Sigmoid colon (tissue), 3 donors: ENCODE results near the gene C16orf87.

Experiments used
- CTCF ChIP-seq, 4 experiments: fragments of 450-650 bp in 3 of 4; fragments of 200-600 bp in 1 of 4; IDR thresholded peaks; one replicate each; pipeline ENCODE4 v1.5.1; 2016 to 2019; ENCODE audit warnings: antibody characterized with exemption in 4 of 4, mild to moderate bottlenecking in 3 of 4, moderate library complexity in 2 of 4
- POLR2A ChIP-seq, 2 donors: fragments of 450-650 bp; IDR thresholded peaks; one replicate each; pipeline ENCODE4 v1.6.1; 2016; ENCODE audit warnings: antibody characterized with exemption in 2 of 2, mild to moderate bottlenecking in 2 of 2, moderate library complexity in 2 of 2

GRCh38 chr16:46857368-46857945 is 26.5 kb upstream of the C16orf87 start:
- TF ChIP-seq CTCF (IDR thresholded peaks at IDR 0.05) (peak; percentile 18 to 57 (median 30)), POLR2A (IDR thresholded peaks at IDR 0.05) (no peak)
